ENCODE data around the gene ACYP1. TPM values are rescaled to one million over a fixed set of nuclear protein-coding genes. Genes with fewer than 3 reads are reported as not detected.

The ACYP1 gene
- polyA plus RNA-seq, 1 of the 3 experiments (the other 2 are of a cell fraction) = 53.5 TPM

DNA sequence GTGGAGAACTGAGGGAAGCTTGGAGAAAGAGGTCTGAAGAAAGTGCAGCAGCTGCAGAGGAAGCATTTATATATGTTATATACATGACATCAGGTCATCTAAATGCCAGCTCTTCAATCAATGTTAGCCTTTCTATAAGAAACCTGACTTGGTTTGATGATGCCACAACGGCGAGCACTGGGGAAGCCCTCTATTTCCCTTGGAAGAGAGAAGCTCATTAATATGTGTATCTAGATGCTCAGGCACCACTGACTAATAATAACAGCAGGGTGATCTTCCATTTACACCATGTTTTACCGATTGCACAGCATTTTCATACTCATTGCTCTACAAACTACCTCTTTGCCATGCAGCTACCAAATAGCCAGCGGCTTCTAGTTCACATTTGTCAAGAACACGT is 811 bp downstream of the ACYP1 start:
- H3K9me3 ChIP-seq = 0 out of 2 replicates have a peak, but pooled peaks cover 5% of the 10 kb centered on the region
- H4K20me1 ChIP-seq (ENCODE audit: insufficient read depth) = no peaks in the 10 kb centered on the region
- H3F3A ChIP-seq (replicated peaks; ENCODE audit: insufficient read depth) = peaks cover 16% of the 10 kb centered on the region
- no peaks in the 10 kb centered on the region for H3K9me2 ChIP-seq
- H3K36me3 ChIP-seq (replicated peaks in 1 of 2; ENCODE audit: control insufficient read depth in 1 of 2, insufficient read depth in 2 of 2, low read length in 1 of 2) = peaks cover 0 to 13% of the 10 kb centered on the region in 2 experiments
- CTCF ChIA-PET = interaction anchor here (0.9 to 5.6 kb wide), 9 partner anchors 8 to 194 kb away, joined by 3 to 26 read pairs (median 5); partner anchors contain the start of gene MLH3
- H3K27me3 ChIP-seq (ENCODE audit: insufficient read depth) = no peaks in the 10 kb centered on the region
- H3K4me1 ChIP-seq (ENCODE audit: control insufficient read depth in 1 of 2, insufficient read depth in 2 of 2, low read depth in 1 of 2, low read length in 1 of 2) = peaks cover 0 to 8% of the 10 kb centered on the region in 2 experiments; a peak in 1 of 4 replicates
- POLR2A ChIA-PET = interaction anchor here (1.0 kb wide), 2 partner anchors 108 to 109 kb away, joined by 3 read pairs; partner anchors contain the start of gene PGF
- TF ChIP-seq FOXM1 (IDR thresholded peaks at IDR 0.05; ENCODE audit: low read depth) = no peak
- TF ChIP-seq SIN3A (IDR thresholded peaks at IDR 0.05; ENCODE audit: borderline replicate concordance, low read depth, low read length) = no peak
- TF ChIP-seq NRF1 (IDR thresholded peaks at IDR 0.05; ENCODE audit: low read depth, low read length) = no peak
- TF ChIP-seq EP300 (IDR thresholded peaks at IDR 0.05; ENCODE audit: borderline replicate concordance in 1 of 2, low read depth in 1 of 2, low read length in 1 of 2) = no peak
- TF ChIP-seq MXI1 (IDR thresholded peaks at IDR 0.05; ENCODE audit: low read depth, low read length) = no peak
- TF ChIP-seq REST (IDR thresholded peaks at IDR 0.05; ENCODE audit: low read depth, low read length) = no peak
- no peak for TF ChIP-seq ELF1 (IDR thresholded peaks at IDR 0.05)
- TF ChIP-seq TAF1 (IDR thresholded peaks at IDR 0.05; ENCODE audit: borderline replicate concordance, low read depth, low read length) = no peak
- no peak for TF ChIP-seq MAX (IDR thresholded peaks at IDR 0.05; ENCODE audit: low read depth)
- TF ChIP-seq, protein P1, sequence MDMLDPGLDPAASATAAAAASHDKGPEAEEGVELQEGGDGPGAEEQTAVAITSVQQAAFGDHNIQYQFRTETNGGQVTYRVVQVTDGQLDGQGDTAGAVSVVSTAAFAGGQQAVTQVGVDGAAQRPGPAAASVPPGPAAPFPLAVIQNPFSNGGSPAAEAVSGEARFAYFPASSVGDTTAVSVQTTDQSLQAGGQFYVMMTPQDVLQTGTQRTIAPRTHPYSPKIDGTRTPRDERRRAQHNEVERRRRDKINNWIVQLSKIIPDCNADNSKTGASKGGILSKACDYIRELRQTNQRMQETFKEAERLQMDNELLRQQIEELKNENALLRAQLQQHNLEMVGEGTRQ (IDR thresholded peaks at IDR 0.05; ENCODE audit: borderline replicate concordance, low read depth, low read length) = no peak
- TF ChIP-seq FOXJ3 (CRISPR knock-in tag; IDR thresholded peaks at IDR 0.05) = no peak
- peaks cover 56% of the 10 kb centered on the region for H3K79me2 ChIP-seq (ENCODE audit: insufficient read depth)
- WGBS (ENCODE audit: low lambda C conversion rate) = 24% methylated on average over 5 of the region's 5 CpGs
- H3K9ac ChIP-seq = peak overlapping the region; percentile 69
- peak overlapping the region; percentile 10 to 67; a peak in 3 of 4 replicates for H3K27ac ChIP-seq (ENCODE audit: low read depth in 2 of 2, low read length in 1 of 2)
- H2AFZ ChIP-seq (ENCODE audit: low read depth) = peak overlapping the region; percentile 75
- no peak for DNase-seq
- peak overlapping the region; percentile 92 for H3K4me2 ChIP-seq
- H3K4me3 ChIP-seq (ENCODE audit: low read depth in 2 of 2, low read length in 1 of 2) = peak overlapping the region; percentile 71 to 78

DNA sequence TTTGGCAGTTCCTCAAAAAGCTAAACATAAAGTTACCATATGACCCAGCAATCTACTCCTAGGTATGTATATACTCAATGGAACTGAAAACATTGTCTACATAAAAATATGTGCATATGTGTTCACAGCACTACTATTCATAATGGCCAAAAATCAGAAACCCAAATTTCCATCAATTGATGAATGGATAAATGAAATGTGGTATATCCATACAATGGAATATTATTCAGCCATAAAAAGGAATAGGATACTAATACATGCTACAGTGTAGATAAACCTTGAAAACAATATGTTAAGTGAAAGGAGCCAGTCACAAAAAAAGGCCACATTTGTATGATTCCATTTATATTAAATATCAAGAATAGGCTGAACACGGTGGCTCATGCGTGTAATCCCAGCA is 3.4 kb downstream of the ACYP1 start:
- WGBS (ENCODE audit: low lambda C conversion rate) = 81% methylated on average over 2 of the region's 2 CpGs
- Histone ChIP-seq H3K27ac (ENCODE audit: low read depth in 2 of 2, low read length in 1 of 2) (peak overlapping the region; percentile 52 to 61; a peak in 2 of 4 replicates), H3K4me1 (ENCODE audit: control insufficient read depth in 1 of 2, insufficient read depth in 2 of 2, low read depth in 1 of 2, low read length in 1 of 2) (peaks cover 0 to 5% of the 10 kb centered on the region in 2 experiments; a peak in 2 of 4 replicates), H3K27me3 (ENCODE audit: insufficient read depth) (no peaks in the 10 kb centered on the region), H3K9ac (no peak overlapping the region), H3K9me3 (0 out of 2 replicates have a peak, but pooled peaks cover 5% of the 10 kb centered on the region), H3F3A (replicated peaks; ENCODE audit: insufficient read depth) (peaks cover 18% of the 10 kb centered on the region), H3K9me2 (no peaks in the 10 kb centered on the region), H3K4me3 (ENCODE audit: low read depth in 2 of 2, low read length in 1 of 2) (no peak overlapping the region), H3K4me2 (no peak overlapping the region), H4K20me1 (ENCODE audit: insufficient read depth) (no peaks in the 10 kb centered on the region), H2AFZ (ENCODE audit: low read depth) (no peak overlapping the region), H3K79me2 (ENCODE audit: insufficient read depth) (peaks cover 70% of the 10 kb centered on the region), H3K36me3 (replicated peaks in 1 of 2; ENCODE audit: control insufficient read depth in 1 of 2, insufficient read depth in 2 of 2, low read length in 1 of 2) (peaks cover 0 to 24% of the 10 kb centered on the region in 2 experiments)
- ChIA-PET CTCF (no interaction called here), POLR2A (interaction anchor here (0.5 to 0.6 kb wide), 2 partner anchors 8 to 537 kb away, joined by 3 read pairs; no protein-coding TSS in a partner anchor)
- no peak for DNase-seq
- TF ChIP-seq MAX (IDR thresholded peaks at IDR 0.05; ENCODE audit: low read depth) (no peak), FOXJ3 (CRISPR knock-in tag; IDR thresholded peaks at IDR 0.05) (no peak), RFX5 (IDR thresholded peaks at IDR 0.05; ENCODE audit: low read length) (no peak), GABPA (IDR thresholded peaks at IDR 0.05; ENCODE audit: low read depth) (no peak), YY1 (IDR thresholded peaks at IDR 0.05; ENCODE audit: low read depth) (no peak), NFIC (IDR thresholded peaks at IDR 0.05; ENCODE audit: borderline replicate concordance) (no peak), SMC3 (IDR thresholded peaks at IDR 0.05; ENCODE audit: low read depth, low read length) (no peak), FOSL2 (IDR thresholded peaks at IDR 0.05; ENCODE audit: borderline replicate concordance, low read depth) (no peak), TAF1 (IDR thresholded peaks at IDR 0.05; ENCODE audit: borderline replicate concordance, low read depth, low read length) (no peak)
- TF ChIP-seq, protein P2, sequence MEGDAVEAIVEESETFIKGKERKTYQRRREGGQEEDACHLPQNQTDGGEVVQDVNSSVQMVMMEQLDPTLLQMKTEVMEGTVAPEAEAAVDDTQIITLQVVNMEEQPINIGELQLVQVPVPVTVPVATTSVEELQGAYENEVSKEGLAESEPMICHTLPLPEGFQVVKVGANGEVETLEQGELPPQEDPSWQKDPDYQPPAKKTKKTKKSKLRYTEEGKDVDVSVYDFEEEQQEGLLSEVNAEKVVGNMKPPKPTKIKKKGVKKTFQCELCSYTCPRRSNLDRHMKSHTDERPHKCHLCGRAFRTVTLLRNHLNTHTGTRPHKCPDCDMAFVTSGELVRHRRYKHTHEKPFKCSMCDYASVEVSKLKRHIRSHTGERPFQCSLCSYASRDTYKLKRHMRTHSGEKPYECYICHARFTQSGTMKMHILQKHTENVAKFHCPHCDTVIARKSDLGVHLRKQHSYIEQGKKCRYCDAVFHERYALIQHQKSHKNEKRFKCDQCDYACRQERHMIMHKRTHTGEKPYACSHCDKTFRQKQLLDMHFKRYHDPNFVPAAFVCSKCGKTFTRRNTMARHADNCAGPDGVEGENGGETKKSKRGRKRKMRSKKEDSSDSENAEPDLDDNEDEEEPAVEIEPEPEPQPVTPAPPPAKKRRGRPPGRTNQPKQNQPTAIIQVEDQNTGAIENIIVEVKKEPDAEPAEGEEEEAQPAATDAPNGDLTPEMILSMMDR (IDR thresholded peaks at IDR 0.05) = no peak
- TF ChIP-seq, protein P3, sequence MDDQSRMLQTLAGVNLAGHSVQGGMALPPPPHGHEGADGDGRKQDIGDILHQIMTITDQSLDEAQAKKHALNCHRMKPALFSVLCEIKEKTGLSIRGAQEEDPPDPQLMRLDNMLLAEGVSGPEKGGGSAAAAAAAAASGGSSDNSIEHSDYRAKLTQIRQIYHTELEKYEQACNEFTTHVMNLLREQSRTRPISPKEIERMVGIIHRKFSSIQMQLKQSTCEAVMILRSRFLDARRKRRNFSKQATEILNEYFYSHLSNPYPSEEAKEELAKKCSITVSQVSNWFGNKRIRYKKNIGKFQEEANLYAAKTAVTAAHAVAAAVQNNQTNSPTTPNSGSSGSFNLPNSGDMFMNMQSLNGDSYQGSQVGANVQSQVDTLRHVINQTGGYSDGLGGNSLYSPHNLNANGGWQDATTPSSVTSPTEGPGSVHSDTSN (IDR thresholded peaks at IDR 0.05) = no peak

All from SK-N-SH (cell line).